Measurements from ENCODE around the gene MRPL33.

The MRPL33 gene

DNA sequence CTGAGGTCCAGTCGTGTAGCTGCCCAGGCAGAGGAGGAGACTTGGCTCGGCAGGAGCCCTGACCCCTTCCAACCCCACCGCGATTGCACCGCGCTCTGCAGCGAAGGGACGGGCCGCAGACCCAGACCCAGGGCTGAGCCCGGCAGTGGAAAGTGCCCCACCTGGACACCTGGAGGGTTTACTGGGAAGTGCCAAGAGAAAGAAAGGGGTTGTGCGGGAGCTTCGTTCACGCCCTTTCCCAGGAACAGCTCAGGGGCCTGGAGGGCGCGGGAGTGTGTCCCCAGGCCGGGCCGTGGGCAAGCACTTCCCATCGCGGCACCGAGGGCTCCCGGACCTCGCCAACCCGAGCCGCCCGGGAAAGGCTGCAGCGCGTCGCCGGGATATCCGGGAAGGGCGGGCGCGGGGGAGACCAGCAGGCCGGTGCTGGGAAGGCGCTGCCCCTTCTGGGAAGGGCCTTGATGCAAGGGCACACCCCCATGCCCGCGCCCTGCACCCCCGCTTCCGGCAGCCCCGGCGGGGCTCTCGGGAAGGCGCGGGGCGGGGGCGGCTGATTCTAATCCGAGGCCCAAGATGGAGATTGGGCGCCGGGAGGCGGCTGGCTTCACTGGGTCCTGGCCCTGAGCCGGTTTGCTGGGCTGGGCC, 36.1 kb upstream of the MRPL33 start:
- DNase-seq (ENCODE audit: low read depth) = no peak
- TF ChIP-seq, protein P1, sequence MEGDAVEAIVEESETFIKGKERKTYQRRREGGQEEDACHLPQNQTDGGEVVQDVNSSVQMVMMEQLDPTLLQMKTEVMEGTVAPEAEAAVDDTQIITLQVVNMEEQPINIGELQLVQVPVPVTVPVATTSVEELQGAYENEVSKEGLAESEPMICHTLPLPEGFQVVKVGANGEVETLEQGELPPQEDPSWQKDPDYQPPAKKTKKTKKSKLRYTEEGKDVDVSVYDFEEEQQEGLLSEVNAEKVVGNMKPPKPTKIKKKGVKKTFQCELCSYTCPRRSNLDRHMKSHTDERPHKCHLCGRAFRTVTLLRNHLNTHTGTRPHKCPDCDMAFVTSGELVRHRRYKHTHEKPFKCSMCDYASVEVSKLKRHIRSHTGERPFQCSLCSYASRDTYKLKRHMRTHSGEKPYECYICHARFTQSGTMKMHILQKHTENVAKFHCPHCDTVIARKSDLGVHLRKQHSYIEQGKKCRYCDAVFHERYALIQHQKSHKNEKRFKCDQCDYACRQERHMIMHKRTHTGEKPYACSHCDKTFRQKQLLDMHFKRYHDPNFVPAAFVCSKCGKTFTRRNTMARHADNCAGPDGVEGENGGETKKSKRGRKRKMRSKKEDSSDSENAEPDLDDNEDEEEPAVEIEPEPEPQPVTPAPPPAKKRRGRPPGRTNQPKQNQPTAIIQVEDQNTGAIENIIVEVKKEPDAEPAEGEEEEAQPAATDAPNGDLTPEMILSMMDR (IDR thresholded peaks at IDR 0.05; ENCODE audit: low read depth, low read length, missing control alignments) = no peak
- no peak overlapping the region for H3K4me3 ChIP-seq (ENCODE audit: low read depth, low read length)

DNA sequence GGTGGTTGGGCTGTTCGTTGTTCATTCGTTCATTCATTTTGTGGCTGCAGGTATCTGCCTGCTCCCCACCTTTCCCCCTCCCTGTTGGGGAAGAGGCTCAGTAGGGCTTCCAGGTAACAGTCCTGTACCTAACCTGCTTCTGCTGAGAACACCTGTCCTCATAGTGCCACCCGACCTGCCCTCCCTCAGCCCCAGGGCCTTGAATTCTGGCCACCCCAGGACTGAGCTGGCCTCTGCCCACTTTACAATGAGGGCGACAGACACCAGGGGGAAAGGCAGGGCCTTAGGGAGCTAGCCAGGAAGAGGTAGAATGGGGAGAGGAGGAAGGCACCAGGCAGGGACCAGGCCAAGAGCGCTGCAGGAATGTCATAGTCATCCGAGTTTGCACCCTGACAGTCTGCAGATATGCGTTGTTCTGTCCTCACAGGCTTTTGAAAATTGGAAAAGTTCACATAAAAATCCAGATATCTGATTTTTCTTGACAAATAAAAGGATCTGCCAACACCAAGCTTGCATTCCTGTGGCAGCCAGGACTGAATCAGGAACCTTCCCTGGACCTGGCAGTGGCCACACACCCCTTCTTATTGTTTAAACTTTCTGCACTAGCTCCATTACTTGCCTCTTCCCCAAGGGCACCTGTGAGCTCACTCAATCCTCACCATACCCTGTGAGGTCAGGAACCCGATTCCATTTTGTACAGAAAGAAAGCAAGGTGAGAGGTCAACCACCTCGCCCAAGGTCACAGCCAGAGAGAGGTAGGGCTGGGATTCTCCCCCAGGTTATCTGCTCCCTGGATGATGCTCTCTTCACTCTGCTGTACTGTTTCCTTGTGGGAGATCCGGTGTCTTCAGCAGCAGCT, 35.3 kb upstream of the MRPL33 start:
- TF ChIP-seq, protein P1 (IDR thresholded peaks at IDR 0.05; ENCODE audit: low read depth, low read length, missing control alignments) = no peak
- no peak for DNase-seq (ENCODE audit: low read depth)
- no peak overlapping the region for H3K4me3 ChIP-seq (ENCODE audit: low read depth, low read length)

DNA sequence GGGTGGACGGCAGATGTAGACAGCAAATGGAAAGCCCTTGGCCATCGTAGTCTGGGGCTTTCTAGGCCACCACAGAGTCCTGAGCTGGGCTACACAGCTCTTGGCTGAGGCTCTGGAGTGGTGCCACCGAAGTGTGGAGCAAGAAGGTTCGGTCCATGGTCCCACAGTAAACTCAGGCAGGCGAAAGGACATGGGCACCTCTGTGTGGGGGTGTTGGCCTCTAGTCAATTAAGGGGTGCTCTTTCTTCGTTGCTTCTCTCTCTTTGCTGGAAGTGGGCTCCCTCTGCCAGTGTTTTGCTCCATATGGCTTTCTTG, 34.7 kb upstream of the MRPL33 start:
- TF ChIP-seq, protein P1 (IDR thresholded peaks at IDR 0.05; ENCODE audit: low read depth, low read length, missing control alignments) = no peak
- no peak overlapping the region for H3K4me3 ChIP-seq (ENCODE audit: low read depth, low read length)
- no peak for DNase-seq (ENCODE audit: low read depth)

DNA sequence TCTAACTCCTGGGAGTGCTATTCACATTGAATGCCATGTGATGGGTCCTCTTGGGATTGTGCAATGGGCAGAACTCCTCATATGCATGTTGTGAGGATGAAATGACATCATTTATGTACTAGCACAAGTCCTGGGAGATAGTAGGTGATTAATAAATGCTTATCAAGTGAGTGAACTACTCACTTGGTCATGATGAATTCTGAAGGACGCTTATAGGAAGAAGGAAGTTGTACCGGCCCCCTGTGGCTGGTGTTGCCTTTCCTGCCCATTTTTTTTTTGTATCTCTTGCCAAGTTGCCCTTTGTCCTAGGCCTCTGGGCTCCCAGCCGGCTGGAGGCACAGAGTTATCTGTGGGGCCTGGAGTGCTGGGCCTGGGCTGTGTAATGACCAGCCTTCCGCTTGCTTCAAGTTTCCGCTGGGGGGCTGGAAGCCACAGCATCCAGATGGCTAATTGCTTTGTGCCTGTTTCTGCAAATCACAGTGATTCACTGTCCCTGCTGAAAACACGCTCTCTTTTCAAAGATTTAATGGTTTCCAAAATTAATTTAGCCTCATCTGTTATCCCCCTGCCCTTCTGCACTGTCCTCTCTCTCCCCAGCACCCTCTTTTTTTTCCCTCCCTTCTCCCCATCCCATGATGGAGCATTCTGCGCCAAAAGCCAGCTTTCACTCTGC, 33.7 kb upstream of the MRPL33 start:
- no peak for DNase-seq (ENCODE audit: low read depth)
- TF ChIP-seq, protein P1 (IDR thresholded peaks at IDR 0.05; ENCODE audit: low read depth, low read length, missing control alignments) = no peak
- H3K4me3 ChIP-seq (ENCODE audit: low read depth, low read length) = no peak overlapping the region

DNA sequence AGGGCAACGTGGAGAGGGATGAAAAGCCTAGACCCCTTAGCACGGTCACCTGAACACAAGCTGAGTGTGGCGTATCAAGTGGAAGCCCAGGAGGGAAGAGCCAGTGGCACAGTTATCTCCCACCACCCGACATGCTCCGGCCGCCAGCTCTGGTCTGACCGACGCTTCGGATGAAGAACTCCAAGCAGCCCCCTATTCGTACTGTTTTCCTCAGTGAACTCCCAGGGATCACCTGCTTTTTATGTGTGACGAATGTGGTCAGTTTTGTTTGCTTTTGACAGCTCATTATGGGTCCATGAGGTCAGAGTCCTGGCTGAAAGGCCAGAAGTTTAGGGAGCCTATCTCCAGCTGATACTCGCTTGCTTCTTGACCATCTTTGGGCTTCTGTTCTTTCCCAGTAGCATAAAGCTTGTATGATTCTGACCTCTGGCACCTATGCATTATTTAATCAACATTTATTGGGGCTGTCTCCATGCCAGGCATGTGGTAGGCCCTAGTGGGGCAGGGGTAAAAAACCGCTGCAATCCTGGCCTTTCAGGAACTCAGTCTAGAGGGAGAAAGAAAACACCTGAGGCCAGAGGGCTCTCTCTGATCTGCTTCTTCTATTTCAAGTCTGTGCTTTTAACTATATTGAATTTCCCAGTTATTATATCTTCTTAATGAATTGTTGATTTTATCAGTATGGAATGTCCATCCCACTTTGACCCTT, 33.0 kb upstream of the MRPL33 start:
- no peak overlapping the region for H3K4me3 ChIP-seq (ENCODE audit: low read depth, low read length)
- DNase-seq (ENCODE audit: low read depth) = no peak
- TF ChIP-seq, protein P1 (IDR thresholded peaks at IDR 0.05; ENCODE audit: low read depth, low read length, missing control alignments) = no peak

DNA sequence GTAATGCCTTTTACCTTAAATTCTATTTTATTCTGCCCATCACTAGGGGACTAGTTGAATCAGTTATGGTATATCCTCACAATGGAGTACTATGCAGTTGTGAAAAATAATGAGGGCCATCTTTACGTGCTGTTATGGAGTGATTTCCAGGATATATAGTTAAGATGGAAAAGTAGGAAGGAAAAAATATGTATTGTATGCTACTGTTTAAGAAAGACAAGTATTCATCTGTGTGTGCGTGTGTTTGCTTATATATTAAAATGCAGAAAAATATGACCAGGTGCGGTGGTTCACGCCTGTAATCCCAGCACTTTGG, 32.5 kb upstream of the MRPL33 start:
- no peak for DNase-seq (ENCODE audit: low read depth)
- TF ChIP-seq, protein P1 (IDR thresholded peaks at IDR 0.05; ENCODE audit: low read depth, low read length, missing control alignments) = no peak
- no peak overlapping the region for H3K4me3 ChIP-seq (ENCODE audit: low read depth, low read length)
